NCI-H1092 treated with DMSO at 0.1 percent for 48 hours (cell line): ENCODE data around the gene ADNP.
"Not testable (repeated sequence)": the region's sequence is repeated elsewhere in the genome, so short reads cannot be mapped to it uniquely, and the experiment has no call there.

Source experiments
- DNase-seq: peaks from one replicate; lab custom pipeline; 2025; lab: John Stamatoyannopoulos, UW

Gene ADNP

GRCh38 chr20:50931306-50932015 is at the start of gene ADNP:
TSS of gene ADNP (minus strand) at chr20:50931437. CDS start at chr20:50903996, 27,441 bp downstream.
- DNase-seq, result peak; percentile 96

GRCh38 chr20:50980071-50980681 is 48.9 kb upstream of the ADNP start:
- no peak for DNase-seq

GRCh38 chr20:50978533-50978932 is 47.3 kb upstream of the ADNP start:
- DNase-seq, result not testable (repeated sequence)

GRCh38 chr20:50977066-50978021 is 46.1 kb upstream of the ADNP start:
- no peak for DNase-seq

GRCh38 chr20:50975701-50976330 is 44.6 kb upstream of the ADNP start:
- DNase-seq, result no peak

- DNase-seq, result no peak
These were observed 38.7 kb upstream of the ADNP start for GRCh38 chr20:50969912-50970311.

GRCh38 chr20:50969435-50969834 is 38.2 kb upstream of the ADNP start:
- DNase-seq, result no peak

- no peak for DNase-seq
These were observed 37.1 kb upstream of the ADNP start for GRCh38 chr20:50968289-50968688.

- no peak for DNase-seq
These were observed 36.3 kb upstream of the ADNP start for GRCh38 chr20:50967586-50967985.

- no peak for DNase-seq
These were observed 28.4 kb upstream of the ADNP start for GRCh38 chr20:50959543-50960126.

GRCh38 chr20:50958615-50959542 is 27.6 kb upstream of the ADNP start, which contains the start of gene MOCS3:
TSS of gene MOCS3 (plus strand) at chr20:50958818. CDS start at chr20:50958843, 25 bp downstream.
- peak; percentile 95 for DNase-seq

GRCh38 chr20:50957798-50958614 is 26.8 kb upstream of the ADNP start, which contains the start of gene DPM1:
TSS of gene DPM1 (minus strand) at chr20:50958532. CDS start at chr20:50958523, 9 bp downstream.
- DNase-seq, result no peak

- no peak for DNase-seq
These were observed 26.0 kb upstream of the ADNP start for GRCh38 chr20:50957276-50957675.

- DNase-seq, result no peak
These were observed 22.6 kb upstream of the ADNP start for GRCh38 chr20:50953821-50954220.

- no peak for DNase-seq
These were observed 22.0 kb upstream of the ADNP start for GRCh38 chr20:50953196-50953595.

- no peak for DNase-seq
These were observed 17.0 kb upstream of the ADNP start for GRCh38 chr20:50948132-50948785.

- DNase-seq, result no peak
These were observed 11.8 kb upstream of the ADNP start for GRCh38 chr20:50943069-50943468.

- no peak for DNase-seq
These were observed 2.4 kb upstream of the ADNP start for GRCh38 chr20:50933589-50933988.

- DNase-seq, result no peak
These were observed 1.5 kb upstream of the ADNP start for GRCh38 chr20:50932691-50933280.
